GM12874 (cell line): ENCODE results near the gene SCN2B.

Experiments
- TF ChIP-seq, protein P1 (sequence below): IDR thresholded peaks from 2 replicates; pipeline ENCODE4 v1.5.1; 2011; ENCODE audit warnings: low read depth, mild to moderate bottlenecking, control low read depth, low read length, moderate library complexity; ENCODE audit not compliant: insufficient read depth

The SCN2B gene

DNA sequence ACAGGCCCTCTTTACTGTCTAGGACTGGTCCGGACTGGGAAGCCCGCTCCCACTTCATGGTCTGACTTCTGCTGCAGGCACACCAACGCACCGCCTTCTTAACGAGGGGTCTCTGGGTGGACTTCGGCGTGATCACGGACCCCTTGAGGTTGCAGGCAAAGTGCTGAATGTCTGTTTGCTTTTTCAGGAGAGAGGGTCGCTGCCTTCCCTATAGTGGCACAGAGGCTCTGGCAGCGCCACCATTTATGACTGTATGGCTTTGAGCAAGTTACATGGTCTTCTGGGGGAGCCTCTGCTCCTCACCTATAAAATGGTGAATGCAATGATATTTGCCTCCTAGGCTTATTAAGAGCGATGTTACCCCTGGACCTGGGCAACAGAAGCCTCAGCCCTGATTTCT, 22.5 kb downstream of the SCN2B start:
- TF ChIP-seq, protein P1, sequence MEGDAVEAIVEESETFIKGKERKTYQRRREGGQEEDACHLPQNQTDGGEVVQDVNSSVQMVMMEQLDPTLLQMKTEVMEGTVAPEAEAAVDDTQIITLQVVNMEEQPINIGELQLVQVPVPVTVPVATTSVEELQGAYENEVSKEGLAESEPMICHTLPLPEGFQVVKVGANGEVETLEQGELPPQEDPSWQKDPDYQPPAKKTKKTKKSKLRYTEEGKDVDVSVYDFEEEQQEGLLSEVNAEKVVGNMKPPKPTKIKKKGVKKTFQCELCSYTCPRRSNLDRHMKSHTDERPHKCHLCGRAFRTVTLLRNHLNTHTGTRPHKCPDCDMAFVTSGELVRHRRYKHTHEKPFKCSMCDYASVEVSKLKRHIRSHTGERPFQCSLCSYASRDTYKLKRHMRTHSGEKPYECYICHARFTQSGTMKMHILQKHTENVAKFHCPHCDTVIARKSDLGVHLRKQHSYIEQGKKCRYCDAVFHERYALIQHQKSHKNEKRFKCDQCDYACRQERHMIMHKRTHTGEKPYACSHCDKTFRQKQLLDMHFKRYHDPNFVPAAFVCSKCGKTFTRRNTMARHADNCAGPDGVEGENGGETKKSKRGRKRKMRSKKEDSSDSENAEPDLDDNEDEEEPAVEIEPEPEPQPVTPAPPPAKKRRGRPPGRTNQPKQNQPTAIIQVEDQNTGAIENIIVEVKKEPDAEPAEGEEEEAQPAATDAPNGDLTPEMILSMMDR, result no peak

DNA sequence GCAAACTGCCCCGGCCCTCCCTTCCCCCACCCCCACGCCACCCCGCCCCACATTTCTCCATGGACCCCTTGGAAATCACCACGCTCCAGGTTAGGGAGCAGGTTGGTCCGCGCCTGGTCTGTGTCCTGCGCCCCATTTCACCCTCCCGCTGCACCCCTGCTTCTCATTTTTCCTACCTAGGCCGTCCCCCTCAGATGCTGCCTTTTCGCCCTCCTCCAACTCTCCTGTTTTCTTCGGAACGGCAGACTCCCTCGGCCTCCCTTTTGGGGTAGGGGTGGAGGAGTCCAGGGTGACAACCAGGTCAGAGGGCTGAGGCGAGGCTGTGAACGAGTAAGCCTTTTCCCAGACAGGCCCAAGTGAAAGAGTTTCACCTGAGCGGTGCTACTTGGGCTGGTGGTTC, 22.9 kb downstream of the SCN2B start:
- TF ChIP-seq, protein P1, result no peak

DNA sequence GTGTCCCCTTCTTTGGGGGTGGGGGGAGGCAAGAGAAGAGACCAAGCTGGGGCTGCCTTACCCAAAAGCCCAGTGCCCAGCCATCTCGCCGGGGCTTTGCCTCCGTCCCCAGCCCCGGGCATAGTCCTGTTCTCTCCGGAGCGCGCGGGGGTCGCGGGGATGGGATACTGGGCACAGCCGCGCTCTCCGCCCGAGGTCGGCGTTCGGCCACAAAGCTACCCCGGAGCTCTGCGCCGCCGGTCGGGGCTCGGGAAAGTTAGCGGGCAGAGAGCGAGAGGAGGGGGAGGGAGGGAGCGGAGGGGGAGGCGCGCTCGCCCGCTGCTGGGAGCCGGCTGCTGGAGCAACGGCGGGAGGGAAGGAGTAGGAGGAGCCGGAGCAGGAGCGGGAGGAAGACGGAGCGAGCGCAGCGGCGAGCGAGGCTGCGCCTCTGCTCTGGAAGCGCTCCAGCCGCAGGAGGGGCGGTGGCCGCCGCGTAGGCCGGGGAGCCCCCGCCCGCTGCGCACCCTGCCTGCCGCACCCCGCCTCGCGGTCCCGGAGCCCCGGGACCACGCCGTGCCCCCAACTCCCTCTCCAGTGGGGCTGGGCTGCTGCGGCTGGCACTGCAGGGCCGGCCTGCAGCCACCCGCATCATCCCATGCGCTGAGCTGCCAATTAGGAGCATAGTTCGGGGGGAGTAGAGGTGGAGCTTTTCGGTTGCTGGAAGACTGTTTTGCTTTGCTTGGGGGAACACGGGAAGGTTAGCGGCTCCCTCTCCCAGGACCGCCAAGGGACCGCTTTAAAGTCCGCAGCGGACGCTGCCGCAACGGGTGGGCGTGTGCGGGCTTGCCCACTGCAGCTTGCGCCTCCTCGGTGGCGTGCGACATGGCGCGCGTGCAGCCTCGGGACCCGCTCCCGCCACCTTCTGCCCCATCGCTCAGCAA, 23.6 kb downstream of the SCN2B start, which contains the start of gene SCN4B:
SCN4B (minus strand) TSS at position 272 of the 920 bp plus-strand sequence; CDS start at position 122, 150 bp downstream.
- TF ChIP-seq, protein P1, result no peak

DNA sequence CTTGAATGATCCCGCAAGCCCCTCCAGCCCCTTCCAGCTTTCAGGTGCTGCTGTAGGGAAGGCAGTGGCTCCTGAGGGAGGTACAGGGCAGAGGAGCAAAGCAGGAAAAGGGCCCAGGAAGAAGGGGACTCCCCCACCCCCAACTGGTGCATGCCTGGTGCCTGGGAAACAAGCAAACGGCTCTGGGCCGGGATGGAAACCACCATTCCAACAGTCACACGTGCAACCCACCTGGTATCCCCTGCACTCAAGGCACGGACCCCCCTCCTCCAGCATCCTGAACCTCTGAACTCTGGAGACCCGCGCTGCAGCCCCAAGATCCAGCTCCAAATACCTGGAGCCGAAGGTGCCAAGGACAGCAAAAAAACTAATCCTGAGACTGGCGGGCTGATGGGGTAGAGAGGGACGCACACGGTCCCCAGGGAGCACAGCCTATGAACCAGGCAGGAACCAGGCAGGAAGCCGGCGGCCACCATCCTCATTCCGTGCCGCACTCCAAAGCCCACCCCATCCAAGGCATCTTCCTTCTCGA, 24.4 kb downstream of the SCN2B start:
- TF ChIP-seq, protein P1, result no peak

DNA sequence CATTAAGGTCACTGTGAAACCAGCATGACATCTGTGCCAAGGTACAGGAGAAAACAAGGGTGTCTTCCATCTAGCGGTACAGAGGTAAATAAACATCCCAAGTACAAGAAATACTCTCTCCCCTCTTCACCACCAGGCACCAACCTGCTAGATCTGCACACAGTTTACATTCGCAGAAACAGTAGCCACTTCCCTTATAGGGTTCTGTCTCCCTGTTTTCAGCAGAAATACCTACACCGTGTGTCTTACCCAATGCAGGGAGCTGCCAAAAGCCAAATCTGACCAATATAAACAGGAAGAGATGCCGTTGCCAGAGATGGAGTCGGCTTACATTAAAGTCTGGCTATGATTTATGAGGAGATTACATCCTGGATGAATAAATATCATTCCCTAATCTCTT, 25.0 kb downstream of the SCN2B start:
- TF ChIP-seq, protein P1, result no peak

DNA sequence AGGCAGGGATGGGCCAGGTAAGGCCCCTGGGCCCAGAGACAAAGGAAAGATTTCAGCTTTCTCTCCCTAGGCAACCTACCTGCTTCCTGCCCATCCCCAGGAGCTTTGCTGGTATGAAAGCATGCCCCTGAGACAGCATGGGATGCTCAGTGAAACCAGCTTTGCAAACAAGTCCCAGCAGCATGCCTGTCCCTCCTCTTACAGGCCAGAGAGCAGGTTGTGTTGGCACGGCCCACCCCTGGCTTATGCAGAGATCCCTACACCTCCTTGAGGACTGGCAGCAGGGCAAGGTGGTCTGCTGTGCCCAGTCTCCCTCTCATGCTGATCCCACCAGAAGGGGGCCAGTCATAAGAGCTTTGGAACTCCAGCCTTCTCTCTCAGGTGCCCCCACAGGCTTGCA, 26.9 kb downstream of the SCN2B start:
- TF ChIP-seq, protein P1, result no peak

DNA sequence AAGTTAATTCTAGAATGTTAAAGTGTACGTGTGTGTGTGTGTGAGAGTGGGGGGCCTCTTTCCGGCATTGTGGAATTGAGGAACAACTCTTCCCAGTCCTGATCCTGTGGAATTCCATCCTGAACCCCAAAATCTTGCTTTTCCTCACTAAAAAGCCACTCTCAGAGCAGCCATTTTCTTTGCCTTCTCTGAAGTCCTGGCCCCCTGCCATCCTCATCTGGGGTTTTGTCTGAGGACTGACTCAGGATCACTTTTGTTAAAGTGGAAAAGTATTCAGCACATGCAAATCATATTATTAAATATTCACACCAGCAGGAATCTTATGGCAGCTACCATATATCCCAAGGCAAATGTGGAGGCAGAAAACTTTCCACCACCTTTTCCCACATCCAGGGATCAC, 27.6 kb downstream of the SCN2B start:
- TF ChIP-seq, protein P1, result no peak
